Calu3 (cell line): ENCODE measurements around the gene DBNL. TPM values are rescaled to one million over a fixed set of nuclear protein-coding genes. Genes with fewer than 3 reads are reported as not detected.
A peak's percentile ranks its signal among the peaks of the same experiment; 100 is the strongest.

Experiments used
- BruUV-seq: library from RNA; stranded (reverse); fragments of 400-500 nt; replicated peaks from 2 replicates; lab custom pipeline; 2021; lab: Mats Ljungman, UMichigan
- CTCF ChIA-PET: fragments of 300-600 bp; sonication (Branson Sonifier 250); formaldehyde crosslinking; loops from one replicate; lab custom pipeline; 2022; ENCODE audit warnings: antibody characterized with exemption; lab: Charles Lee
- DNase-seq: peaks from one replicate; pipeline ENCODE4 v3.0.0; 2022
- H3K27ac Mint-ChIP-seq: one replicate; pipeline ENCODE4 v1.8.0; 2022; ENCODE audit warnings: mixed read lengths; ENCODE audit not compliant: unreplicated experiment
- H3K27me3 Mint-ChIP-seq: one replicate; pipeline ENCODE4 v1.8.0; 2022; ENCODE audit warnings: mixed read lengths; ENCODE audit not compliant: unreplicated experiment
- H3K36me3 Mint-ChIP-seq: one replicate; pipeline ENCODE4 v1.8.0; 2022; ENCODE audit warnings: mild to moderate bottlenecking, moderate library complexity, mixed read lengths; ENCODE audit not compliant: insufficient read depth, unreplicated experiment
- H3K4me1 Mint-ChIP-seq: one replicate; pipeline ENCODE4 v1.8.0; 2022; ENCODE audit warnings: mild to moderate bottlenecking, low read depth, mixed read lengths; ENCODE audit not compliant: unreplicated experiment
- H3K4me3 Mint-ChIP-seq: one replicate; pipeline ENCODE4 v1.8.0; 2022; ENCODE audit warnings: mild to moderate bottlenecking, low read depth, moderate library complexity, mixed read lengths; ENCODE audit not compliant: unreplicated experiment
- H3K9me3 Mint-ChIP-seq: one replicate; pipeline ENCODE4 v1.8.0; 2022; ENCODE audit warnings: low read depth, mixed read lengths; ENCODE audit not compliant: unreplicated experiment
- CTCF ChIP-seq: fragments of 200-600 bp; IDR thresholded peaks from one replicate; pipeline ENCODE4 v1.8.0; 2022; ENCODE audit warnings: antibody characterized with exemption; ENCODE audit not compliant: unreplicated experiment
- intact Hi-C: fragments of 100-400 bp; cut with micrococcal nuclease; formaldehyde crosslinking; loops from one replicate; pipeline ENCODE4 v1.10.0; 2022; ENCODE audit not compliant: unreplicated experiment
- total RNA-seq: library from RNA; stranded (reverse); gene quantifications from 2 replicates; pipeline ENCODE4 v1.2.3, GENCODE V29; 2022

Gene DBNL
- total RNA-seq, 1 experiment from 2014 or later, result 164 TPM

GRCh38 chr7:44050121-44050914 is 5.8 kb downstream of the DBNL start:
- no peaks in the 10 kb centered on the region for H3K27me3 Mint-ChIP-seq
- intact Hi-C loops, result no loop called here
- H3K4me1 Mint-ChIP-seq, result peaks cover 51% of the 10 kb centered on the region
- no peak for DNase-seq
- H3K27ac Mint-ChIP-seq, result no peak overlapping the region
- no TSS peak for BruUV-seq
- H3K36me3 Mint-ChIP-seq, result peaks cover 64% of the 10 kb centered on the region
- CTCF ChIA-PET, result interaction anchor here (1.2 to 1.4 kb wide), 2 partner anchors 10 to 22 kb away, joined by 3 to 4 read pairs; no protein-coding TSS in a partner anchor
- no peak for TF ChIP-seq CTCF
- H3K4me3 Mint-ChIP-seq, result no peak overlapping the region
- H3K9me3 Mint-ChIP-seq, result no peaks in the 10 kb centered on the region

- CTCF ChIA-PET, result interaction anchor here (1.2 kb wide), 1 partner anchor 9 kb away, joined by 3 read pairs; no protein-coding TSS in a partner anchor
- no TSS peak for BruUV-seq
- DNase-seq, result no peak
- TF ChIP-seq CTCF, result no peak
- Mint-ChIP-seq H3K4me3 (no peak overlapping the region), H3K4me1 (peaks cover 44% of the 10 kb centered on the region), H3K36me3 (peaks cover 64% of the 10 kb centered on the region), H3K9me3 (peaks cover under 1% of the 10 kb centered on the region), H3K27ac (no peak overlapping the region), H3K27me3 (no peaks in the 10 kb centered on the region)
- intact Hi-C loops, result no loop called here
Observed at GRCh38 chr7:44050915-44051560, 6.5 kb downstream of the DBNL start.

GRCh38 chr7:44051611-44052220 is 7.2 kb downstream of the DBNL start:
- Mint-ChIP-seq H3K9me3 (peaks cover 2% of the 10 kb centered on the region), H3K36me3 (peaks cover 67% of the 10 kb centered on the region), H3K27me3 (no peaks in the 10 kb centered on the region), H3K27ac (no peak overlapping the region), H3K4me3 (no peak overlapping the region), H3K4me1 (peaks cover 37% of the 10 kb centered on the region)
- no peak for DNase-seq
- CTCF ChIA-PET, result interaction anchor here (1.2 kb wide), 1 partner anchor 9 kb away, joined by 3 read pairs; no protein-coding TSS in a partner anchor
- no TSS peak for BruUV-seq
- intact Hi-C loops, result no loop called here
- no peak for TF ChIP-seq CTCF

- Mint-ChIP-seq H3K27me3 (no peaks in the 10 kb centered on the region), H3K27ac (no peak overlapping the region)
- DNase-seq, result no peak
Observed at GRCh38 chr7:44052771-44053365, 8.4 kb downstream of the DBNL start.

More at GRCh38 chr7:44052771-44053365, 8.4 kb downstream of the DBNL start:
- peaks cover 76% of the 10 kb centered on the region for H3K36me3 Mint-ChIP-seq
- no peak overlapping the region for H3K4me3 Mint-ChIP-seq
- peaks cover 26% of the 10 kb centered on the region for H3K4me1 Mint-ChIP-seq
- intact Hi-C loops, result no loop called here
- CTCF ChIA-PET, result interaction anchor here (0.7 to 0.8 kb wide), 2 partner anchors 33 to 59 kb away, joined by 3 read pairs; no protein-coding TSS in a partner anchor
- BruUV-seq, result no TSS peak
- peaks cover 2% of the 10 kb centered on the region for H3K9me3 Mint-ChIP-seq
- peak; percentile 13 for TF ChIP-seq CTCF
